Endothelial cell of umbilical vein (primary cell): Measurements from ENCODE around the gene TEX19. TPM values are rescaled to one million over a fixed set of nuclear protein-coding genes. Genes with fewer than 3 reads are reported as not detected.

ENCODE experiments used
- BruUV-seq: library from RNA; stranded (reverse); fragments of 400-500 nt; replicated peaks from 2 replicates; lab custom pipeline; 2021; lab: Mats Ljungman, UMichigan
- CTCF ChIA-PET: fragments of 300-600, 350-600 bp; sonication (Branson Sonifier 250); formaldehyde crosslinking; loops from one replicate; lab custom pipeline; 2021; ENCODE audit warnings: antibody characterized with exemption, inconsistent platforms; lab: Charles Lee
- POLR2A ChIA-PET: fragments of 300-600, 350-600 bp; sonication (Branson Sonifier 250); formaldehyde crosslinking; loops from one replicate; lab custom pipeline; 2021; ENCODE audit warnings: antibody characterized with exemption, inconsistent platforms; lab: Charles Lee
- DNase-seq: peaks from one replicate; pipeline ENCODE4 v3.0.0-alpha.2; 2011; ENCODE audit warnings: low read depth, low spot score
- FAIRE-seq: peaks from 2 replicates; lab custom pipeline; 2011; peaks lifted over from hg19 to GRCh38; lab: Jason Lieb, UNC
- H2AFZ ChIP-seq: 2 replicates; pipeline ENCODE4 v1.6.0; 2012; ENCODE audit warnings: low read depth, low read length, control low read depth, inconsistent platforms
- H3K27ac ChIP-seq: 2 replicates; pipeline ENCODE4 v1.5.1; 2011; ENCODE audit warnings: low read depth, mild to moderate bottlenecking, control low read depth, low read length, moderate library complexity; ENCODE audit not compliant: insufficient read depth
- H3K27me3 ChIP-seq, 2 experiments: 2 replicates each; pipeline versions ENCODE4 v1.6.0 to v1.6.1; 2011; ENCODE audit warnings: low read length in 2 of 2, mixed read lengths in 1 of 2; ENCODE audit not compliant: control insufficient read depth in 2 of 2, insufficient read depth in 2 of 2
- H3K36me3 ChIP-seq, 2 experiments: 2 replicates in 1 of 2; 3 replicates in 1 of 2; pipeline ENCODE4 v1.5.1; 2011; ENCODE audit warnings: low read length in 2 of 2, mild to moderate bottlenecking in 1 of 2, moderate library complexity in 1 of 2; ENCODE audit not compliant: control insufficient read depth in 2 of 2, insufficient read depth in 2 of 2; ENCODE audit errors: extremely low read depth in 1 of 2
- H3K4me1 ChIP-seq: 3 replicates; pipeline ENCODE4 v1.5.1; 2011; ENCODE audit warnings: mild to moderate bottlenecking, low read length; ENCODE audit not compliant: control insufficient read depth, insufficient read depth; ENCODE audit errors: extremely low read depth
- H3K4me2 ChIP-seq: 2 replicates; pipeline ENCODE4 v1.6.1; 2011; ENCODE audit warnings: low read length, control low read depth, mixed read lengths; ENCODE audit not compliant: insufficient read depth
- H3K4me3 ChIP-seq, 3 experiments: fragments of 200-600 bp in 1 of 3; sonication (generic), shearing (Covaris generic) in 1 of 3; replicated peaks in 1 of 3; 2 replicates each; pipeline ENCODE4 v1.5.1; 2011 to 2016; ENCODE audit warnings: control low read depth in 3 of 3, low read length in 3 of 3, mild to moderate bottlenecking in 2 of 3, inconsistent platforms in 1 of 3, low read depth in 1 of 3, moderate library complexity in 1 of 3; ENCODE audit not compliant: insufficient read depth in 1 of 3
- H3K79me2 ChIP-seq: 2 replicates; pipeline ENCODE4 v1.6.0; 2012; ENCODE audit warnings: low read length, inconsistent platforms; ENCODE audit not compliant: control insufficient read depth, insufficient read depth
- H3K9ac ChIP-seq: replicated peaks from 2 replicates; pipeline ENCODE3; 2011; ENCODE audit warnings: low read length, control low read depth; ENCODE audit not compliant: insufficient read depth; ENCODE audit errors: extremely low read depth
- H3K9me1 ChIP-seq: replicated peaks from 3 replicates; pipeline ENCODE4 v1.6.0; 2011; ENCODE audit warnings: mild to moderate bottlenecking, low read length; ENCODE audit not compliant: control insufficient read depth, insufficient read depth; ENCODE audit errors: extremely low read depth
- H3K9me3 ChIP-seq: replicated peaks from 2 replicates; pipeline ENCODE4 v1.5.1; 2012; ENCODE audit warnings: low read length, inconsistent platforms; ENCODE audit not compliant: control insufficient read depth, insufficient read depth
- H4K20me1 ChIP-seq: replicated peaks from 2 replicates; pipeline ENCODE3; 2011; ENCODE audit warnings: mild to moderate bottlenecking, low read length; ENCODE audit not compliant: control insufficient read depth, insufficient read depth; ENCODE audit errors: extremely low read depth
- CTCF ChIP-seq, 2 donors: IDR thresholded peaks; 1 replicate in 1 of 2; 2 replicates in 1 of 2; pipeline ENCODE4 v1.5.1; 2011; ENCODE audit warnings: low read length in 2 of 2, mild to moderate bottlenecking in 2 of 2, moderate library complexity in 2 of 2, control low read depth in 1 of 2, inconsistent platforms in 1 of 2, low read depth in 1 of 2; ENCODE audit not compliant: insufficient read depth in 1 of 2; ENCODE audit errors: extremely low read depth in 1 of 2
- EZH2 ChIP-seq: IDR thresholded peaks from 2 replicates; pipeline ENCODE4 v1.6.1; 2012; ENCODE audit warnings: borderline replicate concordance, low read depth, mild to moderate bottlenecking, moderate library complexity, low read length, inconsistent platforms; ENCODE audit not compliant: severe bottlenecking
- FOS ChIP-seq: IDR thresholded peaks from 2 replicates; pipeline ENCODE4 v1.6.1; 2011; ENCODE audit warnings: mild to moderate bottlenecking, low read length, moderate library complexity, borderline replicate concordance; ENCODE audit not compliant: insufficient read depth
- GATA2 ChIP-seq: IDR thresholded peaks from 2 replicates; pipeline ENCODE4 v1.7.0; 2011; ENCODE audit warnings: low read depth, mild to moderate bottlenecking, moderate library complexity, mixed read lengths, low read length; ENCODE audit not compliant: insufficient read length, insufficient read depth
- JUN ChIP-seq: IDR thresholded peaks from 2 replicates; pipeline ENCODE4 v1.6.1; 2011; ENCODE audit warnings: borderline replicate concordance, low read depth; ENCODE audit not compliant: insufficient read length, insufficient read depth
- MAX ChIP-seq: IDR thresholded peaks from 2 replicates; pipeline ENCODE4 v1.6.1; 2011; ENCODE audit not compliant: insufficient read depth, insufficient read length
- MYC ChIP-seq: IDR thresholded peaks from one replicate; pipeline ENCODE4 v1.6.1; 2011; ENCODE audit warnings: mild to moderate bottlenecking, low read depth, low read length
- POLR2A ChIP-seq: IDR thresholded peaks from 2 replicates; pipeline ENCODE4 v1.6.1; 2012; ENCODE audit warnings: low read depth, mild to moderate bottlenecking, control low read depth, low read length
- POLR2AphosphoS5 ChIP-seq: IDR thresholded peaks from 2 replicates; pipeline ENCODE4 v1.6.1; 2012; ENCODE audit warnings: low read depth, mild to moderate bottlenecking, control low read depth, low read length, moderate library complexity; ENCODE audit not compliant: insufficient read depth
- dilution Hi-C: fragments of 300-500 bp; cut with MboI; formaldehyde crosslinking; loops from one replicate; pipeline ENCODE4 v1.15.0; 2019; ENCODE audit warnings: low sequenced_read_pairs; ENCODE audit not compliant: extremely low pct_ligation_motif_present
- intact Hi-C: fragments of 100-400 bp; cut with micrococcal nuclease; formaldehyde crosslinking; loops from one replicate; pipeline ENCODE4 v1.10.0; 2022
- polyA plus RNA-seq, 4 experiments: library from polyadenylated mRNA; depleted of rRNA in 3 of 4; stranded (reverse) in 3 of 4; unstranded in 1 of 4; fragments of >200 nt; gene quantifications; 2 replicates each; pipeline versions ENCODE4 v1.2.1 to v1.2.3, GENCODE V29; 2011 to 2012; ENCODE audit warnings: missing spikeins in 1 of 4
- total RNA-seq: library from RNA; stranded (reverse); gene quantifications from 2 replicates; pipeline ENCODE4 v1.2.3, GENCODE V29; 2021

The TEX19 gene
- total and polyA plus RNA-seq, 2 donors (not counting 3 experiments of a cell fraction or from before 2014, with no cell fraction given), result 0.06 TPM; not detected in 1

GRCh38 chr17:82377924-82378740 is 19.1 kb downstream of the TEX19 start:
- BruUV-seq, result no TSS peak
- DNase-seq, result no peak
- Histone ChIP-seq H3K4me1 (no peaks in the 10 kb centered on the region), H3K79me2 (no peaks in the 10 kb centered on the region), H3K27ac (no peak overlapping the region), H3K4me2 (no peak overlapping the region), H2AFZ (no peak overlapping the region), H4K20me1 (no peaks in the 10 kb centered on the region), H3K9me1 (no peaks in the 10 kb centered on the region), H3K4me3 (no peak overlapping the region), H3K9ac (no peak overlapping the region), H3K27me3 (peaks cover 3 to 9% of the 10 kb centered on the region in 2 experiments), H3K36me3 (no peaks in the 10 kb centered on the region), H3K9me3 (no peaks in the 10 kb centered on the region)
- POLR2A ChIA-PET, result no interaction called here
- FAIRE-seq, result no peak
- TF ChIP-seq EZH2, result no peak
- no peak for TF ChIP-seq POLR2A
- TF ChIP-seq POLR2AphosphoS5, result no peak
- TF ChIP-seq CTCF (IDR thresholded peaks at IDR 0.05; ENCODE audit: extremely low read depth in 1 of 2, insufficient read depth in 1 of 2, low read depth in 1 of 2, low read length in 2 of 2), result no peak
- no peak for TF ChIP-seq FOS
- TF ChIP-seq GATA2, result no peak
- no peak for TF ChIP-seq JUN
- TF ChIP-seq MAX, result no peak
- TF ChIP-seq MYC, result no peak
- dilution Hi-C loops, result no loop called here
- CTCF ChIA-PET, result interaction anchor here (1.0 kb wide), 1 partner anchor 16 kb away, joined by 3 read pairs; no protein-coding TSS in a partner anchor
- intact Hi-C loops, result no loop called here
